Measurements from ENCODE around the gene SERPINA6. TPM values are rescaled to one million over a fixed set of nuclear protein-coding genes. Genes with fewer than 3 reads are reported as not detected.
A peak's percentile ranks its signal among the peaks of the same experiment; 100 is the strongest.

SERPINA6 gene
- total and polyA plus RNA-seq, 8 donors: 5.2 to 17.7 (median 13.1) TPM

GRCh38 chr14:94341656-94342333, 18.7 kb upstream of the SERPINA6 start:
- intact Hi-C loops (cut with DNase I): no loop called here
- no peak for DNase-seq
- no peaks in the 10 kb centered on the region for H3K27me3 ChIP-seq
- ATAC-seq: peak in 3 of 4 donors; percentile 40 to 52 (median 40)
- no peak for TF ChIP-seq CTCF (IDR thresholded peaks at IDR 0.05)
- WGBS, 2 donors: 40 to 41% methylated on average over 5 of the region's 5 CpGs
- peak overlapping the region in 2 of 4 donors; percentile 13 to 50 for H3K27ac ChIP-seq
- no peak for FAIRE-seq
- H3K4me1 ChIP-seq: no peaks in the 10 kb centered on the region
- no peaks in the 10 kb centered on the region for H3K36me3 ChIP-seq
- no peaks in the 10 kb centered on the region for H3K9me3 ChIP-seq
- no peak overlapping the region for H3K4me3 ChIP-seq

GRCh38 chr14:94340533-94340932, 17.4 kb upstream of the SERPINA6 start:
- Histone ChIP-seq H3K9me3 (no peaks in the 10 kb centered on the region), H3K36me3 (no peaks in the 10 kb centered on the region), H3K4me1 (no peaks in the 10 kb centered on the region), H3K27ac (no peak overlapping the region), H3K27me3 (no peaks in the 10 kb centered on the region), H3K4me3 (no peak overlapping the region)
- ATAC-seq (no peak), FAIRE-seq (no peak), DNase-seq (no peak)
- no peak for TF ChIP-seq CTCF (IDR thresholded peaks at IDR 0.05)
- intact Hi-C loops (cut with DNase I): no loop called here

- intact Hi-C loops (cut with DNase I): no loop called here
- H3K27me3 ChIP-seq: no peaks in the 10 kb centered on the region
- ATAC-seq (no peak), FAIRE-seq (no peak), DNase-seq (no peak)
- no peaks in the 10 kb centered on the region for H3K9me3 ChIP-seq
- H3K4me3 ChIP-seq: no peak overlapping the region
- no peaks in the 10 kb centered on the region for H3K4me1 ChIP-seq
- H3K36me3 ChIP-seq: no peaks in the 10 kb centered on the region
- WGBS, 2 donors: 62 to 88% methylated on average over 2 of the region's 2 CpGs
- no peak overlapping the region for H3K27ac ChIP-seq
- TF ChIP-seq CTCF (IDR thresholded peaks at IDR 0.05): no peak
These were observed 14.9 kb upstream of the SERPINA6 start for GRCh38 chr14:94338023-94338422.

- Histone ChIP-seq H3K9me3 (no peaks in the 10 kb centered on the region), H3K4me3 (no peak overlapping the region), H3K27me3 (no peaks in the 10 kb centered on the region), H3K27ac (no peak overlapping the region), H3K4me1 (no peaks in the 10 kb centered on the region), H3K36me3 (no peaks in the 10 kb centered on the region)
- 80% methylated on average over 6 of the region's 6 CpGs for WGBS, 2 donors
- no peak for DNase-seq
- TF ChIP-seq CTCF (IDR thresholded peaks at IDR 0.05): no peak
- intact Hi-C loops (cut with DNase I): no loop called here
- ATAC-seq: no peak
- FAIRE-seq: no peak
These were observed 14.1 kb upstream of the SERPINA6 start for GRCh38 chr14:94337274-94337673.

GRCh38 chr14:94334872-94335271, 11.7 kb upstream of the SERPINA6 start:
- Histone ChIP-seq H3K4me3 (no peak overlapping the region), H3K27ac (no peak overlapping the region), H3K9me3 (no peaks in the 10 kb centered on the region), H3K27me3 (no peaks in the 10 kb centered on the region), H3K36me3 (no peaks in the 10 kb centered on the region), H3K4me1 (no peaks in the 10 kb centered on the region)
- DNase-seq: no peak
- no peak for TF ChIP-seq CTCF (IDR thresholded peaks at IDR 0.05)
- intact Hi-C loops (cut with DNase I): no loop called here
- WGBS, 2 donors: 39 to 41% methylated on average over 4 of the region's 4 CpGs
- FAIRE-seq: no peak
- ATAC-seq: peak in 2 of 4 donors; percentile 43
